BE2C (cell line): ENCODE measurements around the gene VIL1.

Experiments used
- DNase-seq: peaks from one replicate; pipeline ENCODE4 v3.0.0-alpha.2; 2020
- H3K27me3 ChIP-seq: fragments of 250-450 bp; sonication (Bioruptor Pico); 2 replicates; pipeline ENCODE4 v1.5.1; 2020; ENCODE audit warnings: mild to moderate bottlenecking
- H3K36me3 ChIP-seq: fragments of 250-450 bp; sonication (Bioruptor Pico); 2 replicates; pipeline ENCODE4 v1.5.1; 2020; ENCODE audit warnings: mild to moderate bottlenecking
- H3K4me1 ChIP-seq: fragments of 250-450 bp; sonication (Bioruptor Pico); 2 replicates; pipeline ENCODE4 v1.5.1; 2020
- H3K4me3 ChIP-seq: 2 replicates; pipeline ENCODE4 v1.5.1; 2011; ENCODE audit warnings: low read depth, low read length
- H3K9me3 ChIP-seq: fragments of 250-450 bp; sonication (Bioruptor Pico); 2 replicates; pipeline ENCODE4 v1.5.1; 2020
- CTCF ChIP-seq: IDR thresholded peaks from 2 replicates; pipeline ENCODE4 v1.5.1; 2012; ENCODE audit warnings: mild to moderate bottlenecking, low read depth, low read length

Gene VIL1

GRCh38 chr2:218400167-218400929 is 18.6 kb upstream of the VIL1 start:
- Histone ChIP-seq H3K27me3 (peaks cover 28% of the 10 kb centered on the region), H3K4me1 (peaks cover 15% of the 10 kb centered on the region), H3K9me3 (no peaks in the 10 kb centered on the region), H3K4me3 (peak overlapping the region; percentile 85), H3K36me3 (peaks cover 20% of the 10 kb centered on the region)
- DNase-seq: peak; percentile 41
- no peak for TF ChIP-seq CTCF

GRCh38 chr2:218400930-218401881 is 17.7 kb upstream of the VIL1 start:
- no peak for TF ChIP-seq CTCF
- Histone ChIP-seq H3K4me1 (peaks cover 15% of the 10 kb centered on the region), H3K4me3 (peak overlapping the region; percentile 85), H3K27me3 (peaks cover 28% of the 10 kb centered on the region), H3K9me3 (no peaks in the 10 kb centered on the region), H3K36me3 (peaks cover 20% of the 10 kb centered on the region)
- no peak for DNase-seq

DNA sequence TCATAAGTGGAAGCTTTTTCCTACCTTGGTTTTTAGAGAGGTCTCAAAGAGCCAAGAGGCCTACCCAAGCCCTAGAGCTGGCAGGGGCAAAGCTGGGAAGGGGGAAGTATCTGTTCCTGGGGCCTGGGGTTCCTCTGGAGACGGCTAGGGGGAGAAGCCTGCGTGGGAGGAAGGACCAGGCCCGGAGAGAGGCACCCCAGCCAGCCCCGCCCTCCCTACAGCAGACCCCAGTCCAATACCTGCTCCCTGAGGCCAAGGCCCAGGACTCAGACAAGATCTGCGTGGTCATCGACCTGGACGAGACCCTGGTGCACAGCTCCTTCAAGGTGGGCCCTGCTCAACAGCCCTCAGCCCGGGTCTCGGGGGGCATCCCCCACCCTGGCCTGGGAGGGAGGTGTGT is 17.0 kb upstream of the VIL1 start:
- Histone ChIP-seq H3K27me3 (peaks cover 23% of the 10 kb centered on the region), H3K36me3 (peaks cover 20% of the 10 kb centered on the region), H3K9me3 (no peaks in the 10 kb centered on the region), H3K4me3 (no peak overlapping the region), H3K4me1 (peaks cover 10% of the 10 kb centered on the region)
- no peak for DNase-seq
- no peak for TF ChIP-seq CTCF

DNA sequence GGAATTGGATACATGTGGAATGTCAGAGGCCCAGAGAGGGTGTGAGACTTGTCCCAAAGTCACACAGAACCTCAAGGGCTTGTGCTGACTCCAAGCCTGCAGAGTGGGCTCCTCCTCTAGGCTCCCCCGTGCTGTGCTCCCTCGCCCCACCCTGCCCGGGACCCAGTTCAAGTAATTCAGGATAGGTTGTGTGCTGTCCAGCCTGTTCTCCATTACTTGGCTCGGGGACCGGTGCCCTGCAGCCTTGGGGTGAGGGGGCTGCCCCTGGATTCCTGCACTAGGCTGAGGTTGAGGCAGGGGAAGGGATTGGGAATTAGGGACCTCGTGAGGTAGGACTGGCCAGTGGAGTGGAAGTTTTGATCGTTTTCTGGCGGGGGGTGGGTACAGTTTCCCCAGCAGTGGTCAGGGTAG is 16.4 kb upstream of the VIL1 start:
- peaks cover 20% of the 10 kb centered on the region for H3K36me3 ChIP-seq
- H3K4me1 ChIP-seq: peaks cover 8% of the 10 kb centered on the region
- no peak for DNase-seq
- H3K9me3 ChIP-seq: no peaks in the 10 kb centered on the region
- no peak overlapping the region for H3K4me3 ChIP-seq
- TF ChIP-seq CTCF: no peak
- peaks cover 17% of the 10 kb centered on the region for H3K27me3 ChIP-seq

- no peak for TF ChIP-seq CTCF
Measured at GRCh38 chr2:218402911-218403411, 16.0 kb upstream of the VIL1 start.

More at GRCh38 chr2:218402911-218403411, 16.0 kb upstream of the VIL1 start:
- Histone ChIP-seq H3K36me3 (peaks cover 20% of the 10 kb centered on the region), H3K9me3 (no peaks in the 10 kb centered on the region), H3K4me1 (peaks cover 3% of the 10 kb centered on the region), H3K27me3 (peaks cover 12% of the 10 kb centered on the region), H3K4me3 (no peak overlapping the region)
- no peak for DNase-seq
